Mucosa of descending colon (tissue), 3 donors: ENCODE results near the gene CALML3. TPM values are rescaled to one million over a fixed set of nuclear protein-coding genes. Genes with fewer than 3 reads are reported as not detected.

Experiments used
- ATAC-seq: fragments of 200-7000 bp; cut with Tn5 transposase; one replicate; pipeline ENCODE4 v1.9.1; 2020; ENCODE audit warnings: mild to moderate bottlenecking, moderate library complexity
- DNase-seq, 3 donors: peaks; one replicate each; pipeline ENCODE4 v3.0.0-alpha.2; 2020
- H3K36me3 ChIP-seq: fragments of 200-600 bp; one replicate; pipeline ENCODE4 v1.8.0; 2021; ENCODE audit warnings: low read depth, mild to moderate bottlenecking
- H3K4me1 ChIP-seq: fragments of 200-600 bp; one replicate; pipeline ENCODE4 v1.8.0; 2021; ENCODE audit warnings: low read depth, mild to moderate bottlenecking
- H3K4me3 ChIP-seq: fragments of 200-600 bp; one replicate; pipeline ENCODE4 v1.8.0; 2021; ENCODE audit warnings: mild to moderate bottlenecking
- H3K9me3 ChIP-seq: fragments of 200-600 bp; one replicate; pipeline ENCODE4 v1.8.0; 2021; ENCODE audit warnings: mild to moderate bottlenecking
- intact Hi-C, 2 donors: fragments of 100-400 bp; cut with DNase I in 1 of 2; cut with micrococcal nuclease in 1 of 2; formaldehyde crosslinking; loops; one replicate each; pipeline versions ENCODE4 v1.11.0 to v1.11.1; 2022; cut with DNase I, micrococcal nuclease
- total RNA-seq, 3 donors: library from RNA; stranded (reverse); fragmentation: NEBNext Ultra II Directional in 2 of 3; extraction: Animal tissue kit (Norgen Biotek cat#: 25700) in 2 of 3; gene quantifications; one replicate each; pipeline versions ENCODE4 v1.2.1 to v1.2.4, GENCODE V29; 2021 to 2023
- TF ChIP-seq, protein P1 (sequence below): fragments of 200-600 bp; IDR thresholded peaks from one replicate; pipeline ENCODE4 v1.8.0; 2022; ENCODE audit warnings: antibody characterized with exemption, mild to moderate bottlenecking
- donor health status: DM: no; HTN: no; CAD: no; lungs with moderate emphysema.
- donor health status: DM: no; HTN: no; CAD: no.
- donor health status: DM: no; HTN: yes; CAD: no.

Gene CALML3
- total RNA-seq, 3 donors from 2014 or later = 0.09 to 0.17 TPM; not detected in 1

- DNase-seq = no peak
- Histone ChIP-seq H3K4me3 (no peak overlapping the region), H3K36me3 (no peaks in the 10 kb centered on the region), H3K9me3 (no peaks in the 10 kb centered on the region), H3K4me1 (peaks cover 5% of the 10 kb centered on the region)
- TF ChIP-seq, protein P1, sequence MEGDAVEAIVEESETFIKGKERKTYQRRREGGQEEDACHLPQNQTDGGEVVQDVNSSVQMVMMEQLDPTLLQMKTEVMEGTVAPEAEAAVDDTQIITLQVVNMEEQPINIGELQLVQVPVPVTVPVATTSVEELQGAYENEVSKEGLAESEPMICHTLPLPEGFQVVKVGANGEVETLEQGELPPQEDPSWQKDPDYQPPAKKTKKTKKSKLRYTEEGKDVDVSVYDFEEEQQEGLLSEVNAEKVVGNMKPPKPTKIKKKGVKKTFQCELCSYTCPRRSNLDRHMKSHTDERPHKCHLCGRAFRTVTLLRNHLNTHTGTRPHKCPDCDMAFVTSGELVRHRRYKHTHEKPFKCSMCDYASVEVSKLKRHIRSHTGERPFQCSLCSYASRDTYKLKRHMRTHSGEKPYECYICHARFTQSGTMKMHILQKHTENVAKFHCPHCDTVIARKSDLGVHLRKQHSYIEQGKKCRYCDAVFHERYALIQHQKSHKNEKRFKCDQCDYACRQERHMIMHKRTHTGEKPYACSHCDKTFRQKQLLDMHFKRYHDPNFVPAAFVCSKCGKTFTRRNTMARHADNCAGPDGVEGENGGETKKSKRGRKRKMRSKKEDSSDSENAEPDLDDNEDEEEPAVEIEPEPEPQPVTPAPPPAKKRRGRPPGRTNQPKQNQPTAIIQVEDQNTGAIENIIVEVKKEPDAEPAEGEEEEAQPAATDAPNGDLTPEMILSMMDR = no peak
- intact Hi-C loops = no loop called here
- no peak for ATAC-seq
Measured at GRCh38 chr10:5576154-5576748, 51.5 kb downstream of the CALML3 start.

Other genes starting within 250 kb of the CALML3 start
- 1 to 10 TPM; 1.4 to 5.9 (median 4.8) TPM for gene UCN3, start 160.0 kb upstream of the CALML3 start, total RNA-seq
- gene TUBAL3, start 120.1 kb upstream of the CALML3 start, total RNA-seq = 10 to 100 TPM; 20.9 to 64.0 (median 38.7) TPM
- gene NET1, start 112.4 kb upstream of the CALML3 start, total RNA-seq = 100 to 1,000 TPM; 213 to 399 (median 359) TPM
- not detected for gene CALML5, start 25.4 kb upstream of the CALML3 start, total RNA-seq
- 10 to 100 TPM; 34.6 to 76.1 (median 50.5) TPM for gene ASB13, start 141.6 kb downstream of the CALML3 start, total RNA-seq
- gene TASOR2, start 159.9 kb downstream of the CALML3 start, total RNA-seq = 10 to 100 TPM; 46.4 to 63.2 (median 58.4) TPM